IMR-90 (cell line): ENCODE results near the gene MLKL. TPM values are rescaled to one million over a fixed set of nuclear protein-coding genes. Genes with fewer than 3 reads are reported as not detected.

Source experiments
- ATAC-seq: fragments of 200-7000 bp; cut with Tn5 transposase; 2 replicates; pipeline ENCODE4 v1.9.1; 2020; ENCODE audit warnings: low read depth, mild to moderate bottlenecking, moderate library complexity
- BruUV-seq: library from RNA; stranded (reverse); fragments of 400-500 nt; replicated peaks from 2 replicates; lab custom pipeline; 2021; lab: Mats Ljungman, UMichigan
- CTCF ChIA-PET: fragments of 300-600 bp; formaldehyde crosslinking; extraction: SDS; loops from one replicate; lab custom pipeline; 2021; ENCODE audit warnings: antibody characterized with exemption; lab: Yijun Ruan, JAX
- POLR2A ChIA-PET: fragments of 300-600 bp; sonication (Branson Sonifier 250); formaldehyde crosslinking; loops from one replicate; lab custom pipeline; 2022; ENCODE audit warnings: antibody characterized with exemption; ENCODE audit not compliant: unreplicated experiment; lab: Charles Lee
- DNase-seq: peaks from one replicate; pipeline ENCODE4 v3.0.0; 2013
- H2AFZ ChIP-seq: replicated peaks from 2 replicates; pipeline ENCODE3; 2013; ENCODE audit warnings: low read length, mild to moderate bottlenecking; ENCODE audit not compliant: poor library complexity
- H2AK5ac ChIP-seq: 2 replicates; pipeline ENCODE4 v1.6.1; 2013; ENCODE audit warnings: low read depth, low read length, inconsistent platforms
- H2AK9ac ChIP-seq: replicated peaks from 2 replicates; pipeline ENCODE3; 2013; ENCODE audit warnings: mild to moderate bottlenecking, low read depth, low read length, moderate library complexity; ENCODE audit not compliant: poor library complexity
- H2BK120ac ChIP-seq: 2 replicates; pipeline ENCODE4 v1.6.1; 2013; ENCODE audit warnings: low read depth, low read length, inconsistent platforms
- H2BK15ac ChIP-seq: 3 replicates; pipeline ENCODE4 v1.6.1; 2013; ENCODE audit warnings: low read depth, low read length, inconsistent platforms
- H2BK20ac ChIP-seq: 2 replicates; pipeline ENCODE4 v1.6.1; 2013; ENCODE audit warnings: low read depth, mild to moderate bottlenecking, inconsistent platforms, low read length, moderate library complexity
- H2BK5ac ChIP-seq: 2 replicates; pipeline ENCODE4 v1.6.1; 2013; ENCODE audit warnings: mild to moderate bottlenecking, low read depth, low read length, inconsistent platforms; ENCODE audit not compliant: poor library complexity, severe bottlenecking
- H3K14ac ChIP-seq: replicated peaks from 2 replicates; pipeline ENCODE4 v1.6.1; 2013; ENCODE audit warnings: low read depth, low read length, inconsistent platforms
- H3K18ac ChIP-seq: 2 replicates; pipeline ENCODE4 v1.6.1; 2013; ENCODE audit warnings: low read depth, low read length, control low read depth
- H3K23ac ChIP-seq: 2 replicates; pipeline ENCODE4 v1.6.1; 2013; ENCODE audit warnings: low read depth, low read length, inconsistent platforms
- H3K27ac ChIP-seq: 2 replicates; pipeline ENCODE4 v1.5.1; 2013; ENCODE audit warnings: mild to moderate bottlenecking, control low read depth, low read length; ENCODE audit not compliant: insufficient read depth
- H3K27me3 ChIP-seq: 2 replicates; pipeline ENCODE4 v1.6.1; 2013; ENCODE audit warnings: low read length; ENCODE audit not compliant: control insufficient read depth, insufficient read depth
- H3K36me3 ChIP-seq: 2 replicates; pipeline ENCODE4 v1.6.1; 2013; ENCODE audit warnings: low read length, mixed read lengths; ENCODE audit not compliant: control insufficient read depth, insufficient read depth
- H3K4ac ChIP-seq: 2 replicates; pipeline ENCODE4 v1.6.1; 2013; ENCODE audit warnings: low read depth, low read length, inconsistent platforms
- H3K4me1 ChIP-seq: 2 replicates; pipeline ENCODE4 v1.6.1; 2013; ENCODE audit warnings: low read length, mixed read lengths; ENCODE audit not compliant: control insufficient read depth, insufficient read depth
- H3K4me2 ChIP-seq: 2 replicates; pipeline ENCODE4 v1.6.1; 2013; ENCODE audit warnings: low read depth, mild to moderate bottlenecking, control low read depth, low read length, moderate library complexity
- H3K4me3 ChIP-seq: 2 replicates; pipeline ENCODE4 v1.5.1; 2013; ENCODE audit warnings: low read depth, mild to moderate bottlenecking, control low read depth, low read length, moderate library complexity; ENCODE audit not compliant: insufficient read depth
- H3K56ac ChIP-seq: 2 replicates; pipeline ENCODE4 v1.6.1; 2013; ENCODE audit warnings: low read length, inconsistent platforms; ENCODE audit not compliant: insufficient read depth; ENCODE audit errors: extremely low read depth
- H3K79me1 ChIP-seq, 2 experiments: 2 replicates each; pipeline ENCODE4 v1.6.1; 2013; ENCODE audit warnings: low read length in 2 of 2, inconsistent platforms in 1 of 2, low read depth in 1 of 2
- H3K9ac ChIP-seq: 2 replicates; pipeline ENCODE4 v1.6.1; 2013; ENCODE audit warnings: low read depth, low read length, control low read depth
- H3K9me1 ChIP-seq: 2 replicates; pipeline ENCODE4 v1.6.1; 2013; ENCODE audit warnings: low read length, inconsistent platforms; ENCODE audit not compliant: insufficient read depth
- H3K9me3 ChIP-seq: 2 replicates; pipeline ENCODE4 v1.6.1; 2013; ENCODE audit warnings: low read length; ENCODE audit not compliant: control insufficient read depth, insufficient read depth
- H4K20me1 ChIP-seq: 2 replicates; pipeline ENCODE4 v1.6.1; 2013; ENCODE audit warnings: low read length, inconsistent platforms; ENCODE audit not compliant: insufficient read depth
- H4K5ac ChIP-seq: 2 replicates; pipeline ENCODE4 v1.6.1; 2013; ENCODE audit warnings: mild to moderate bottlenecking, low read depth, low read length, control low read depth
- H4K8ac ChIP-seq, 2 experiments: 2 replicates each; pipeline ENCODE4 v1.6.1; 2013; ENCODE audit warnings: low read depth in 2 of 2, low read length in 2 of 2, control low read depth in 1 of 2, inconsistent platforms in 1 of 2
- H4K91ac ChIP-seq: 2 replicates; pipeline ENCODE4 v1.6.1; 2013; ENCODE audit warnings: low read depth, low read length, inconsistent platforms; ENCODE audit not compliant: insufficient read depth
- BHLHE40 ChIP-seq: fragments of 150-350 bp; IDR thresholded peaks from 2 replicates; pipeline ENCODE4 v1.6.1; 2016; ENCODE audit warnings: mild to moderate bottlenecking, low read depth, low read length
- CEBPB ChIP-seq: IDR thresholded peaks from 2 replicates; pipeline ENCODE4 v1.6.1; 2012; ENCODE audit warnings: low read depth, low read length, improper control_type of control experiment
- CHD1 ChIP-seq: IDR thresholded peaks from 2 replicates; pipeline ENCODE4 v1.6.1; 2012; ENCODE audit warnings: low read depth, low read length, improper control_type of control experiment
- CTCF ChIP-seq: conservative IDR thresholded peaks from 2 replicates; pipeline ENCODE4 v1.5.1; 2012; ENCODE audit warnings: mild to moderate bottlenecking, low read depth, low read length, improper control_type of control experiment
- ELK1 ChIP-seq: fragments of 150-350 bp; IDR thresholded peaks from 2 replicates; pipeline ENCODE4 v1.6.1; 2016; ENCODE audit warnings: low read depth, mild to moderate bottlenecking, low read length, moderate library complexity, borderline replicate concordance
- FOS ChIP-seq: fragments of 150-350 bp; IDR thresholded peaks from 2 replicates; pipeline ENCODE4 v1.6.1; 2016; ENCODE audit warnings: low read depth, low read length
- MAFK ChIP-seq: IDR thresholded peaks from 2 replicates; pipeline ENCODE4 v1.6.1; 2012; ENCODE audit warnings: low read depth, low read length, improper control_type of control experiment
- MAZ ChIP-seq: IDR thresholded peaks from 2 replicates; pipeline ENCODE4 v1.6.1; 2012; ENCODE audit warnings: low read depth, mild to moderate bottlenecking, low read length, improper control_type of control experiment, moderate library complexity, borderline replicate concordance
- MXI1 ChIP-seq: IDR thresholded peaks from 2 replicates; pipeline ENCODE4 v1.6.1; 2012; ENCODE audit warnings: low read depth, mild to moderate bottlenecking, low read length, moderate library complexity, borderline replicate concordance
- NFE2L2 ChIP-seq: fragments of 150-350 bp; IDR thresholded peaks from 2 replicates; pipeline ENCODE4 v1.6.1; 2016; ENCODE audit warnings: low read depth, mild to moderate bottlenecking, low read length
- POLR2A ChIP-seq: IDR thresholded peaks from 2 replicates; pipeline ENCODE4 v1.6.1; 2012; ENCODE audit warnings: mild to moderate bottlenecking, low read depth, low read length
- RAD21 ChIP-seq: IDR thresholded peaks from 2 replicates; pipeline ENCODE4 v1.6.1; 2012; ENCODE audit warnings: low read length, improper control_type of control experiment
- RCOR1 ChIP-seq: IDR thresholded peaks from 2 replicates; pipeline ENCODE4 v1.6.1; 2012; ENCODE audit warnings: mild to moderate bottlenecking, low read length, improper control_type of control experiment; ENCODE audit not compliant: insufficient replicate concordance
- RFX5 ChIP-seq: IDR thresholded peaks from 2 replicates; pipeline ENCODE4 v1.8.0; 2012; ENCODE audit warnings: low read depth, mild to moderate bottlenecking, low read length, moderate library complexity
- SMC3 ChIP-seq: fragments of 150-350 bp; IDR thresholded peaks from 2 replicates; pipeline ENCODE4 v1.6.1; 2016; ENCODE audit warnings: low read depth, mild to moderate bottlenecking, antibody characterized with exemption, low read length, moderate library complexity
- USF2 ChIP-seq: fragments of 150-350 bp; IDR thresholded peaks from 2 replicates; pipeline ENCODE4 v1.6.1; 2017; ENCODE audit warnings: mild to moderate bottlenecking, antibody characterized with exemption, low read length, low read depth
- WGBS, 2 experiments: methylation state at CpG; one replicate each; pipeline versions ENCODE4 v1.1.5 to v1.1.7; 2013; ENCODE audit warnings: missing lambda C conversion rate in 2 of 2; ENCODE audit not compliant: insufficient read length in 1 of 2; ENCODE audit errors: extremely low coverage in 2 of 2; 5-methylcytosine and 5-hydroxymethylcytosine counted together
- dilution Hi-C: fragments of 300-500 bp; cut with HindIII; formaldehyde crosslinking; loops from one replicate; pipeline ENCODE4 v1.14.3; 2018; ENCODE audit warnings: low sequenced_read_pairs; ENCODE audit not compliant: unreplicated experiment
- in situ Hi-C: fragments of 300-500 bp; cut with MboI; formaldehyde crosslinking; loops from 3 replicates; pipeline ENCODE4 v1.14.3; 2019; ENCODE audit warnings: low sequenced_read_pairs, inconsistent platforms, mixed read lengths
- intact Hi-C: fragments of 100-400 bp; cut with micrococcal nuclease; formaldehyde crosslinking; loops from 2 replicates; pipeline ENCODE4 v1.10.0; 2022
- polyA plus RNA-seq, 3 experiments: library from polyadenylated mRNA; depleted of rRNA; stranded (reverse); fragments of >200 nt; gene quantifications; 2 replicates each; pipeline ENCODE4 v1.2.3, GENCODE V29; 2012; ENCODE audit warnings: low replicate concordance in 1 of 3
- total RNA-seq: library from RNA; depleted of rRNA; stranded (reverse); fragments of >200 nt; gene quantifications from 2 replicates; pipeline ENCODE4 v1.2.3, GENCODE V29; 2012

The MLKL gene
- total and polyA plus RNA-seq, 2 of the 4 experiments (the other 2 are of a cell fraction) = 3.6 to 4.5 TPM

GRCh38 chr16:74748616-74749026, 48.0 kb upstream of the MLKL start:
- in situ Hi-C loops = no loop called here

More at GRCh38 chr16:74748616-74749026, 48.0 kb upstream of the MLKL start:
- DNase-seq = no peak
- dilution Hi-C loops = no loop called here
- H2AFZ ChIP-seq = no peak overlapping the region
- WGBS, 2 experiments = 89% methylated on average over 3 of the region's 19 CpGs; no CpG with 5 or more reads in 1 of the 2 experiments
- no peak overlapping the region for H3K14ac ChIP-seq
- no peak for ATAC-seq
- no peaks in the 10 kb centered on the region for H3K9me3 ChIP-seq
- H4K5ac ChIP-seq = no peak overlapping the region
- CTCF ChIA-PET = no interaction called here
- no peak overlapping the region for H4K91ac ChIP-seq
- no peak overlapping the region for H3K4me3 ChIP-seq
- no peak overlapping the region for H4K8ac ChIP-seq
- BruUV-seq = no TSS peak
- intact Hi-C loops = no loop called here
- H3K4ac ChIP-seq = no peak overlapping the region
- no peaks in the 10 kb centered on the region for H3K36me3 ChIP-seq
- H3K27me3 ChIP-seq = peaks cover 3% of the 10 kb centered on the region; the same call in 1 of the 2 replicates
- peaks cover 3% of the 10 kb centered on the region for H3K4me1 ChIP-seq
- no peak overlapping the region for H3K23ac ChIP-seq
- H2AK5ac ChIP-seq = no peak overlapping the region
- no peak overlapping the region for H3K18ac ChIP-seq
- peaks cover 2% of the 10 kb centered on the region; the same call in 1 of the 2 replicates for H3K9me1 ChIP-seq
- TF ChIP-seq MAFK (no peak), USF2 (no peak), CHD1 (no peak), RCOR1 (no peak), MAZ (no peak), SMC3 (no peak), NFE2L2 (no peak), FOS (no peak), RFX5 (no peak), POLR2A (no peak), BHLHE40 (no peak), ELK1 (no peak), CTCF (no peak), RAD21 (no peak), CEBPB (no peak), MXI1 (no peak)
- no peak overlapping the region for H3K56ac ChIP-seq
- H2BK15ac ChIP-seq = no peak overlapping the region
- no peak overlapping the region for H3K9ac ChIP-seq
- H2AK9ac ChIP-seq = no peak overlapping the region
- no peak overlapping the region for H2BK120ac ChIP-seq
- no peaks in the 10 kb centered on the region for H3K79me1 ChIP-seq
- H3K27ac ChIP-seq = no peak overlapping the region
- no peaks in the 10 kb centered on the region for H4K20me1 ChIP-seq
- POLR2A ChIA-PET = no interaction called here
- no peak overlapping the region for H2BK5ac ChIP-seq
- H3K4me2 ChIP-seq = no peak overlapping the region
- no peak overlapping the region for H2BK20ac ChIP-seq
